Fibroblast of pulmonary artery (primary cell): Measurements from ENCODE around the gene ATP2B3.

Source experiments
- DNase-seq: peaks from one replicate; pipeline ENCODE4 v3.0.0-alpha.2; 2010; ENCODE audit warnings: low read depth
- H3K4me3 ChIP-seq: replicated peaks from 2 replicates; pipeline ENCODE4 v1.5.1; 2011; ENCODE audit warnings: low read depth, mild to moderate bottlenecking, control low read depth, low read length, moderate library complexity
- CTCF ChIP-seq: IDR thresholded peaks from 2 replicates; pipeline ENCODE4 v1.5.1; 2011; ENCODE audit warnings: mild to moderate bottlenecking, control low read depth, low read length, inconsistent platforms; ENCODE audit errors: missing control alignments

The ATP2B3 gene

DNA sequence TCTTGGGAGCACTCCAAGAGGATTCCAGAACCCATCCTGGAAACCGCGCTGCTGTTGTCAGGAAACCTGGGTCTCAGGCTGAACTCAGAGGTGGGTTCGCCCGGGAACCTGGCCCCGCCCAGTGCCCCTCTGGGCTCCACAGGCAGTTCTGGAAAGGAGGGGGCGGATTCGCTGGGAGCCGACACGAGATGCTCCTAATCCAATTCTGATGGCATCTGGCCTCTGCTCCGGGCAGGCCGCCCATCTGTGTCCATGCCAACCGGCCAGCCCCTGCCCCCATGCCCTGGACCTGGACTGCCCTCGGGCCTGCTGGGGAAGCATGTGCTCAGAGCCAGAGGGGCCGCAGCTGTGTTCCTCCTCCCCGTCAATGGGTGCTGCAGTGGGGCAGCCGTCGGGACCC, 21.0 kb downstream of the ATP2B3 start:
- no peak overlapping the region for H3K4me3 ChIP-seq
- no peak for DNase-seq
- TF ChIP-seq CTCF = no peak

- DNase-seq = peak; percentile 67
- H3K4me3 ChIP-seq = no peak overlapping the region
- peak; percentile 85 for TF ChIP-seq CTCF
These were observed 21.9 kb downstream of the ATP2B3 start for GRCh38 chrX:153539171-153539978.

DNA sequence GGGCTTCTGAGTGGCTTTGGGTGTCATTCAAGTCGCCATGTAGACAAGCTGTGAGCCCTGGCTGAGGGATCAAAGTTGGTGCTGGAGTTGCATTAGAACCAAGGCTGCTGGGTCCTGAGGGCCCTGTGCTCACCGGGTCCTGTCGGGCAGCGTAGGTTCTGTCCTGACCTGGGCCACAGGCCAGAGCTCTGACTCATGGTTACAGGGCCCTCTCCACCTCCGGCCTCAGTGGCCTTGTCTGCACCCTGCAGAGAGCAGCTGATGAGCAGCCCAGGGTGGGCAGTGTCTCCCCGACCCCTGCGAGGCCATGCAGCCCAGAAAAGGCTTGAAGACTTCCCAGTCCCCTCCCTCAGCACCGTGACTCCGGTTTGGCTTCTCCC, 22.5 kb downstream of the ATP2B3 start:
- H3K4me3 ChIP-seq = no peak overlapping the region
- TF ChIP-seq CTCF = no peak
- DNase-seq = no peak

DNA sequence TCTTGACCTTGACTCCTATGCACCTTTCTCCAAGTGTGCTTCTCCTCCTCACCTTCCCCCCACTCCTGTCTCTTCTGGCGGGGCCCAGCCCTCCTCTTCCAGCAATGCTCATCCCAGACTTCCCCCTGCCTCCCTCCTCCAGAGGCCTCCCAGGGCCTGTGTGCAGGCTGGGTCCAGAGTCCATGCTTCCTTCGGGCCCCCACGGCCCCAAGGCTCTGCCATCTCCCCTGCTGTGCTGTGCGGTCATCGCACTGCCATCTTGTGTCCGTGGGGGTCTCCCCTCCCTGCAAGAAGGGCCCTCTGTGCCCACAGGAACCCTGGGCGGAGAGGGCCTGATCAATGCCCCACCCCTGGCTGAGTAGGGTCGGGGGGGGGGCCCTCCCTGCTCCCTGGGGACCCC, 27.3 kb downstream of the ATP2B3 start:
- DNase-seq = no peak
- H3K4me3 ChIP-seq = no peak overlapping the region
- TF ChIP-seq CTCF = no peak

DNA sequence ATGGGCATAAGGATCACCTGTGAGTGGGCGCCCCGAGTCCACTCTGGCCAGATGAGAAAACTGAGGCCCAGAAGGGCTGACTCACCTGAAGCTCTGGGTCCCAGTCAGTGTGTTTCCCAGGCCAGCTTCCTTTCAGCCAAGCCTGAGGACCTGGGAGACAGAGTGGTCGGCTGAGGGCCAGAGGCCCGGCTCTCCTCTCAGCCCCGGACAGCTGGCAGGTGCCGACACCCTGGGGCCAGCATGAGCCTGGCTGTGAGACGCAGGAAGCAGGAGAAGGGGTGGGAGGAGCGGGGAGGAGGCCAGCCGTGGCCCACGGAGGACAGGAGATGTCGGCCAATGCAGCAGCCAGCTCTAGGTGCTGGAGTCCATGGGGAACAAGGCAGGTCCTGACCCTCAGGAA, 28.9 kb downstream of the ATP2B3 start:
- TF ChIP-seq CTCF = no peak
- H3K4me3 ChIP-seq = no peak overlapping the region
- DNase-seq = no peak

- no peak for TF ChIP-seq CTCF
- DNase-seq = no peak
- H3K4me3 ChIP-seq = no peak overlapping the region
These were observed 29.8 kb downstream of the ATP2B3 start for GRCh38 chrX:153547195-153547594.

- no peak for DNase-seq
- no peak for TF ChIP-seq CTCF
- no peak overlapping the region for H3K4me3 ChIP-seq
These were observed 31.8 kb downstream of the ATP2B3 start for GRCh38 chrX:153549231-153549630.
